HepG2 (cell line): ENCODE data around the gene PLXNB2. TPM values are rescaled to one million over a fixed set of nuclear protein-coding genes. Genes with fewer than 3 reads are reported as not detected.

Experiments
- DPF2 ChIP-seq: sonication (generic); formaldehyde crosslinking; IDR thresholded peaks from 2 replicates; pipeline ENCODE4 v1.4.0; 2020; ENCODE audit warnings: mild to moderate bottlenecking, low read depth, missing genetic modification reagents, borderline replicate concordance
- GLI4 ChIP-seq: sonication (generic); formaldehyde crosslinking; IDR thresholded peaks from 2 replicates; pipeline ENCODE4 v1.5.1; 2020; ENCODE audit warnings: missing genetic modification reagents, mild to moderate bottlenecking, moderate library complexity, borderline replicate concordance
- HMG20A ChIP-seq: IDR thresholded peaks from 2 replicates; pipeline ENCODE4 v1.6.1; 2016; ENCODE audit warnings: borderline replicate concordance
- MAFG ChIP-seq: sonication (generic); formaldehyde crosslinking; IDR thresholded peaks from 2 replicates; pipeline ENCODE4 v1.5.1; 2020; ENCODE audit warnings: mild to moderate bottlenecking, missing genetic modification reagents
- NBN ChIP-seq: fragments of 450-650 bp; conservative IDR thresholded peaks from 2 replicates; pipeline ENCODE4 v1.6.1; 2017
- PAF1 ChIP-seq: IDR thresholded peaks from 2 replicates; pipeline ENCODE4 v1.6.1; 2016; ENCODE audit warnings: missing genetic modification reagents, missing compliant biosample characterization
- SETDB1 ChIP-seq: sonication (generic); formaldehyde crosslinking; IDR thresholded peaks from 2 replicates; pipeline ENCODE4 v1.5.1; 2020; ENCODE audit warnings: missing genetic modification reagents, mild to moderate bottlenecking, borderline replicate concordance
- SMAD1 ChIP-seq: sonication (generic); formaldehyde crosslinking; IDR thresholded peaks from 2 replicates; pipeline ENCODE4 v1.4.0; 2020; ENCODE audit warnings: missing genetic modification reagents, low read depth, mild to moderate bottlenecking, borderline replicate concordance
- SRSF1 ChIP-seq: fragments of 200-400 bp; formaldehyde crosslinking; optimal IDR thresholded peaks from 2 replicates; pipeline ENCODE3; 2017; ENCODE audit warnings: mild to moderate bottlenecking, low read depth, low read length, moderate library complexity
- THAP7 ChIP-seq: sonication (generic); formaldehyde crosslinking; IDR thresholded peaks from 2 replicates; pipeline ENCODE4 v1.8.1; 2023; ENCODE audit warnings: mild to moderate bottlenecking, missing genetic modification reagents
- THAP8 ChIP-seq: sonication (generic); formaldehyde crosslinking; IDR thresholded peaks from 2 replicates; pipeline ENCODE4 v1.5.1; 2020; ENCODE audit warnings: missing genetic modification reagents, mild to moderate bottlenecking, borderline replicate concordance
- ZBTB34 ChIP-seq: sonication (generic); formaldehyde crosslinking; IDR thresholded peaks from 2 replicates; pipeline ENCODE4 v1.8.0; 2022; ENCODE audit warnings: mild to moderate bottlenecking, missing genetic modification reagents
- ZC3H4 ChIP-seq: sonication (generic); formaldehyde crosslinking; IDR thresholded peaks from 2 replicates; pipeline ENCODE4 v1.4.0; 2020; ENCODE audit warnings: missing genetic modification reagents, borderline replicate concordance
- ZFP36L2 ChIP-seq: sonication (generic); formaldehyde crosslinking; IDR thresholded peaks from 2 replicates; pipeline ENCODE4 v1.4.0; 2020; ENCODE audit warnings: missing genetic modification reagents
- ZNF205 ChIP-seq: IDR thresholded peaks from 2 replicates; pipeline ENCODE4 v1.6.1; 2018; ENCODE audit warnings: missing biosample characterization, missing genetic modification reagents
- ZNF235 ChIP-seq: sonication (generic); formaldehyde crosslinking; IDR thresholded peaks from 2 replicates; pipeline ENCODE4 v1.8.1; 2023; ENCODE audit warnings: mild to moderate bottlenecking, missing genetic modification reagents, borderline replicate concordance
- ZNF644 ChIP-seq: IDR thresholded peaks from 2 replicates; pipeline ENCODE4 v1.6.1; 2016; ENCODE audit warnings: low read depth
- polyA plus RNA-seq, 8 experiments: library from polyadenylated mRNA; depleted of rRNA in 3 of 8; stranded (reverse) in 7 of 8; unstranded in 1 of 8; fragments of >200 nt; fragmentation: Illumina TruSeq in 4 of 8; extraction: Trizol in 4 of 8; gene quantifications; 2 replicates each; pipeline versions ENCODE4 v1.2.1 to v1.2.3, GENCODE V29; 2011 to 2016; ENCODE audit warnings: low read depth in 4 of 8, missing spikeins in 1 of 8, mixed read lengths in 1 of 8; ENCODE audit not compliant: insufficient read depth in 1 of 8
- total RNA-seq, 5 experiments: library from RNA; depleted of rRNA; stranded (reverse); fragments of >200 nt; fragmentation: Illumina TruSeq; extraction: Trizol; gene quantifications; 2 replicates each; pipeline ENCODE4 v1.2.3, GENCODE V29; 2016; ENCODE audit warnings: low read depth in 1 of 5
- TF ChIP-seq, protein P1 (sequence below): sonication (generic); formaldehyde crosslinking; IDR thresholded peaks from one replicate; pipeline ENCODE4 v1.5.1; 2020; ENCODE audit warnings: mild to moderate bottlenecking, missing genetic modification reagents; ENCODE audit errors: not compliant biosample characterization

PLXNB2 gene
- total and polyA plus RNA-seq, 2 of the 13 experiments (the other 11 are each of a cell fraction or from before 2014, with no cell fraction given): 32.6 to 68.9 TPM

DNA sequence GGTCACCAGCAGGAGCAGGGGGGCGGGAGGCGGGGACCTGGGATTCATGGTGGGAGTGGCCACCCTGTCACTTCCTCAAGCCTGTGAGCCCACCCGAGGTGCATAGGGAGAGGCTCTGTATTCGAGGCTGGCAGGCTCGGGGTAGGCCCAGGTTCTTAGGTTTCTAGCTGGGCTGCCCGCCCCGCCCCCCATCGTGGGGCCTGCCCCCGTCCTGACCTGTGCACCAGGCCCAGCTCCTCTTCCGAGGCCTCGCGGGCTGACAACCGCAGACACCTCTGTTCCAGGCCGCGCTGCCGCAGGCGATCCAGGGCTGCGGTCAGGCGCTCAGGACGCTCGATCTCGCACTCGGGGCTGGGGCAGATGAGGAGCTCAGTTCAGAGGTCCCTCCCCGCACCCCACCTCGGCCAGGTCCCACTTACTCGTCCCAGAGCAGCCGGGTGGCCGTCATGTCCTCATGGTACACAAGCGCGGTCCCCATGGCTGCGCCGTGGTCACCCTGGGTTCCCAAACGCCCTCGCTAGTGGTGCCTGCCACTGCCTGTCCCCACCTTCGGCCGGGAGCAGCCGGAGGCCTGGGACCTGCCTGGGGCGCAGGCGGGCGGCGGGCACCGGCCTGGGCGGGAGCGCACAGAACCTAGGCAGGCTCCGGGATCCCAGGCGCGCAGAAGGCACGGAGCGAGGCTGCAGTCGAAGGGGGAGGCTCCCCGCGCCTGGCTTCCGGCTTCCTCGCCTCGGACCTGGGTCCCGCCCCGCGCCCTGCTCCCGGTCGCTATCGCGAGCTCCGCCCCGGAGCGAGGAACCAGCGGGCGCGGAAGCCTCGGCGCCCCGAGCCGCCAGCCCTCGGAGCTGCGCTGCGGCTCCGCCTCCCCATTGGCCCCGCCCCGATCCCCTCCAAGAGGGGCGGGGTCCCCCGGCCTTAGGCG is 56.6 kb downstream of the PLXNB2 start, which contains the start of gene HDAC10 (continued):
- TF ChIP-seq SMAD1 (peak; percentile 61; the same call in 1 of the 2 replicates), THAP7 (no peak), ZBTB34 (CRISPR knock-in tag) (no peak; the same call in 1 of the 2 replicates), DPF2 (no peak), THAP8 (CRISPR knock-in tag) (0 out of 2 replicates have a peak, but pooled peaks have one; percentile 71), ZNF644 (CRISPR knock-in tag) (no peak), PAF1 (CRISPR knock-in tag) (no peak; the same call in 1 of the 2 replicates), ZFP36L2 (CRISPR knock-in tag) (no peak), SRSF1 (no peak), SETDB1 (CRISPR knock-in tag) (no peak), MAFG (CRISPR knock-in tag) (0 out of 2 replicates have a peak, but pooled peaks have one; percentile 33), ZC3H4 (no peak), NBN (no peak), HMG20A (CRISPR knock-in tag) (no peak), ZNF235 (CRISPR knock-in tag) (no peak), ZNF205 (CRISPR knock-in tag) (no peak), GLI4 (CRISPR knock-in tag) (no peak)
- TF ChIP-seq, protein P1, sequence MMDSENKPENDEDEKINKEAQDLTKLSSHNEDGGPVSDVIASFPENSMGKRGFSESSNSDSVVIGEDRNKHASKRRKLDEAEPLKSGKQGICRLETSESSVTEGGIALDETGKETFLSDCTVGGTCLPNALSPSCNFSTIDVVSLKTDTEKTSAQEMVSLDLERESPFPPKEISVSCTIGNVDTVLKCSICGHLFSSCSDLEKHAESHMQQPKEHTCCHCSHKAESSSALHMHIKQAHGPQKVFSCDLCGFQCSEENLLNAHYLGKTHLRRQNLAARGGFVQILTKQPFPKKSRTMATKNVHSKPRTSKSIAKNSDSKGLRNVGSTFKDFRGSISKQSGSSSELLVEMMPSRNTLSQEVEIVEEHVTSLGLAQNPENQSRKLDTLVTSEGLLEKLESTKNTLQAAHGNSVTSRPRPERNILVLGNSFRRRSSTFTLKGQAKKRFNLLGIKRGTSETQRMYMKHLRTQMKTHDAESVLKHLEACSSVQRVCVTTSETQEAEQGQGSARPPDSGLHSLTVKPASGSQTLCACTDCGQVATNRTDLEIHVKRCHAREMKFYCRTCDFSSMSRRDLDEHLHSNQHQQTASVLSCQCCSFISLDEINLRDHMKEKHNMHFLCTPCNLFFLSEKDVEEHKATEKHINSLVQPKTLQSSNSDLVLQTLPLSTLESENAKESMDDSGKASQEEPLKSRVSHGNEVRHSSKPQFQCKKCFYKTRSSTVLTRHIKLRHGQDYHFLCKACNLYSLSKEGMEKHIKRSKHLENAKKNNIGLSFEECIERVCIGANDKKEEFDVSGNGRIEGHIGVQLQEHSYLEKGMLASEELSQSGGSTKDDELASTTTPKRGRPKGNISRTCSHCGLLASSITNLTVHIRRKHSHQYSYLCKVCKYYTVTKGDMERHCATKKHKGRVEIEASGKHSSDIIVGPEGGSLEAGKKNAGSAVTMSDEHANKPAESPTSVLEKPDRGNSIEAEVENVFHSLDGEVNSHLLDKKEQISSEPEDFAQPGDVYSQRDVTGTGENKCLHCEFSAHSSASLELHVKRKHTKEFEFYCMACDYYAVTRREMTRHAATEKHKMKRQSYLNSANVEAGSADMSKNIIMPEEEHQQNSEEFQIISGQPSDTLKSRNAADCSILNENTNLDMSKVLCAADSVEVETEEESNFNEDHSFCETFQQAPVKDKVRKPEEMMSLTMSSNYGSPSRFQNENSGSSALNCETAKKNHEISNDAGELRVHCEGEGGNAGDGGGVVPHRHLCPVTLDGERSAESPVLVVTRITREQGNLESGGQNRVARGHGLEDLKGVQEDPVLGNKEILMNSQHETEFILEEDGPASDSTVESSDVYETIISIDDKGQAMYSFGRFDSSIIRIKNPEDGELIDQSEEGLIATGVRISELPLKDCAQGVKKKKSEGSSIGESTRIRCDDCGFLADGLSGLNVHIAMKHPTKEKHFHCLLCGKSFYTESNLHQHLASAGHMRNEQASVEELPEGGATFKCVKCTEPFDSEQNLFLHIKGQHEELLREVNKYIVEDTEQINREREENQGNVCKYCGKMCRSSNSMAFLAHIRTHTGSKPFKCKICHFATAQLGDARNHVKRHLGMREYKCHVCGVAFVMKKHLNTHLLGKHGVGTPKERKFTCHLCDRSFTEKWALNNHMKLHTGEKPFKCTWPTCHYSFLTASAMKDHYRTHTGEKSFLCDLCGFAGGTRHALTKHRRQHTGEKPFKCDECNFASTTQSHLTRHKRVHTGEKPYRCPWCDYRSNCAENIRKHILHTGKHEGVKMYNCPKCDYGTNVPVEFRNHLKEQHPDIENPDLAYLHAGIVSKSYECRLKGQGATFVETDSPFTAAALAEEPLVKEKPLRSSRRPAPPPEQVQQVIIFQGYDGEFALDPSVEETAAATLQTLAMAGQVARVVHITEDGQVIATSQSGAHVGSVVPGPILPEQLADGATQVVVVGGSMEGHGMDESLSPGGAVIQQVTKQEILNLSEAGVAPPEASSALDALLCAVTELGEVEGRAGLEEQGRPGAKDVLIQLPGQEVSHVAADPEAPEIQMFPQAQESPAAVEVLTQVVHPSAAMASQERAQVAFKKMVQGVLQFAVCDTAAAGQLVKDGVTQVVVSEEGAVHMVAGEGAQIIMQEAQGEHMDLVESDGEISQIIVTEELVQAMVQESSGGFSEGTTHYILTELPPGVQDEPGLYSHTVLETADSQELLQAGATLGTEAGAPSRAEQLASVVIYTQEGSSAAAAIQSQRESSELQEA (CRISPR knock-in tag): no peak
